Stimulated activated CD8-positive, alpha-beta memory T cell treated with anti-CD3 and anti-CD28 coated beads, Interleukin-2, amount 100 ng/mL, for 48 hours (primary cell): ENCODE data around the gene OR10Z1.

Source experiments
- DNase-seq, 2 donors: peaks; one replicate each; pipeline ENCODE4 v3.0.0-alpha.2; 2020; ENCODE audit warnings: low read depth in 2 of 2

The OR10Z1 gene, protein sequence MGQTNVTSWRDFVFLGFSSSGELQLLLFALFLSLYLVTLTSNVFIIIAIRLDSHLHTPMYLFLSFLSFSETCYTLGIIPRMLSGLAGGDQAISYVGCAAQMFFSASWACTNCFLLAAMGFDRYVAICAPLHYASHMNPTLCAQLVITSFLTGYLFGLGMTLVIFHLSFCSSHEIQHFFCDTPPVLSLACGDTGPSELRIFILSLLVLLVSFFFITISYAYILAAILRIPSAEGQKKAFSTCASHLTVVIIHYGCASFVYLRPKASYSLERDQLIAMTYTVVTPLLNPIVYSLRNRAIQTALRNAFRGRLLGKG

DNA sequence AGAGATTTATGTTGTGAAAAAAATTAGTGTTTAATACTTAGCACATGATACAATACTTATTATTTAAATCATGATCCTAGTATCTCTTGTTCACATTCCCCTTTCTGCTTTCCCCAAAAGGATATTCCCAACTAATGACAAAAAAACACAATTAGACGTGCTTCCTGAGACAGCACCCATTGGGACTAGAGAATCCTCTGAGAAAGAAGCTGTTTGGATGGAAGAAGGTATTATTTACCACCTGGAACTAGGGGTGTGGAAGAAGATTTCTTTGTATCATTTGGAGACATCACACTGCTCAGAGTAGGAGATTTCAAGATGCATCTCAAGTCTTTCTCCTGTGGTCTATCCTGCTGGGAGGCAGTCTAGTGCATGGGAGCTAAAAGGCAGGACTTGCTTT, at the start of gene OR10Z1:
Gene OR10Z1, plus strand, starts transcription at position 301 of the 400 bp plus-strand sequence. CDS start 1,171 bp downstream, outside the sequence.
- no peak for DNase-seq

DNA sequence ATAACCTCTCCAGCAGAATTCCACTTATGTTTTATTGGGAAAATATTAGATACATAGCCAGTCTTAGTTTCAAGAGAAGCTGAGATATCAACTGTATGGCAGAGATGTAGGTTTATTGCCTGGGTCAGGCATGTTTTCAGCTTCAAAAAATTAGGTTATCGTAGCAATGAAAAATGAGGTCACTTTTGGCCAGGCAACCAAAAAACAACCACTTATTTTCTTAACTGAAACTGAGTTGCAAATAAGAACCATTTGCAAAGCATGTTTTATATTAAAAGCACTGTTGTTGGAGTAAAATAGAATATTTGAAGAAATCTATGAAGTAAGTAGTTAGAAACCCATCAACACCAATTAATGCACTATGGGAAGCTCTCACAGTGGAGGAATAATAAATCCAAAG, 45.4 kb upstream of the OR10Z1 start:
- no peak for DNase-seq

DNA sequence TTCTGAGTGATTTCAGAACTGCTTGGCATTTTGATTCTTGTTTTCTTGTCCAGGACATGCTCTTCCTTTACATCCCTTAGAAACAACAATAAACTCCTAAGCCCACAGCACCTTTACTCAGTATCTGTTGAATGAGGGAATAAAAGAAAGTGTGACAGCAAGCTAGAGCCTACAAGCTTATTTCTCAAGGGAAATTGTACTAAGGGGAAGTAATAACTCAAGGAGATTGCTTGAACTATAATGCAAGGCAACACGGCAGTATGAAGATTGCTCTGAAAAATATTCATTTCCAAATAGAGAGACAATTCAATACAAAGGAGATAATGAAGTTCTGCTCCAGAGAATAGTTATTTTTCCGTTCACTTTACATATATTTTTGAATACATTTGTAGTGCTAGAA, 41.2 kb upstream of the OR10Z1 start:
- DNase-seq = no peak

DNA sequence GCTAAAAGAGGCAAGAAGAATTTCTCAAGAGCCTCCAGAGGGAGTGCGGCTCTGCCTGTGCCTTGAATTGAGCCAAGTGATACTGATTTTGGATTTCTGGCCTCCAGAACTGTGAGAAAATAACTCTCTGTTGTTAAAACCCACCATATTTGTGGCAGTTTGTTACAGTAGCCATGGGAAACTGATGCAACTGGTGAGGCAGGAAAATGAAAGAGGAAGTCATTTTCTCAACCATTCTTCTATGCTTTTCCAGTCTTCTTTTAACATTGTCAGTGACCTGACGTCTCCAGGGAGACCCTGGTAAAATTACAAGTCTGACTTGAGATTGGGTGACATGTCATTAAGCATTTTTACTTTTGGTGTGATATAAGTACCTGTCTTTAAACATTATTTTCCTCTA, 40.5 kb upstream of the OR10Z1 start:
- DNase-seq = no peak

DNA sequence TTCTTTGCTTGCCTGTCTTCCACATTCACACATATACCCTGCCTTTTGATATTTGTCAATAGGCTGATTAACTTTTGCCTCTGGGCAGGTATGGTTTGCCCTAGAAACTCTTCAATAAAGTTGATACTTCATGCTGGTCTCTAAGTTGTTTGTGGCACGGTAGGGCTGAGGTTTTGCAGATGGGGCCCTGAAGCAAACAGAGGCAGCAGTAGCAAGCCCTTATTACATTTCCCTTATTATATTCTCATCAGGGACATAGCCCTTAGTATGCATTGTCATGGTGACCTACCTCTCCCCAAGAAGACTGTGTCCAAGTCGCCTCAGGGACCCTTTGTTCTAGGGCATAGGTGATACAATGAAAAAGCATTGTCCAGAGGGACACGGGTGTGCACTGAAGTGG, 34.6 kb upstream of the OR10Z1 start, which contains the start of gene OR6P1:
Gene OR6P1, minus strand, starts transcription at position 101 of the 400 bp plus-strand sequence. CDS start 6,976 bp downstream, outside the sequence.
- no peak for DNase-seq

DNA sequence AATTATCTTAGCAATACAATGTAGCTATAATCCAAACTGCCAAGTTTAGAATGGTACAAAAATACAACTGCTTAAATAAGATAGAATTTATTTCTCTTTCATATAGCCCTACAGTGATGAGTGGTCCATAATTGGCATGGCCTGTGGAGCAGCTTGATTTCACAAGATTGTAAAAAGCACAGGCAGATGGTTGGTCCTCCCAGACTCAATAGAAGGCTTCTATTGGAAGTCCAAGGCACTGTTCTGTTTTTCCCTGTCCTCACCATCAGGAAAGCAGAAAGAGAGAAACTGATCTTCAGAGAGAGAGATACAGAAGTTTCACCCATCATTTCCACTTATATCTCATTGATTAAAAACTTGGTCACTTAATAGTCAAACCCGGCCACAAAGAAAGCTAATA, 32.8 kb upstream of the OR10Z1 start:
- DNase-seq = no peak

DNA sequence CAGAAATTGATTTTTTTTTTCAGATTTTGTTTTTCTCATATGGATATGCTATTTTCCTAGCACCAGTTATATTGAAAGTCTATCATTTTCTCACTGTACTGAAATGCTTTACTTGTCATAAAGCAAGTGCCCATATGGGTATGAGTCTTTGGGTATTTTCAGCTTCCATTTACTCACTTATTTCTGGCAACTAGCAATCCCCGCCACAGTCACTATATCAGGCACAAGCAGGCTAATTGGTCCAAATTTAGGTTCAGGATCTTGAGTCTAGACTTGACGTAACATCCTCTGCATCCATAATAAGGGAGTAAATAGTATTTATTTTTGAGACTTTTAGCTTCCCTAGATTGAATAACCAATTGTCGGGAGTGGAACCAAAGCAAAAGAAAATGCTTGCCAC, 27.5 kb upstream of the OR10Z1 start:
- DNase-seq = no peak

DNA sequence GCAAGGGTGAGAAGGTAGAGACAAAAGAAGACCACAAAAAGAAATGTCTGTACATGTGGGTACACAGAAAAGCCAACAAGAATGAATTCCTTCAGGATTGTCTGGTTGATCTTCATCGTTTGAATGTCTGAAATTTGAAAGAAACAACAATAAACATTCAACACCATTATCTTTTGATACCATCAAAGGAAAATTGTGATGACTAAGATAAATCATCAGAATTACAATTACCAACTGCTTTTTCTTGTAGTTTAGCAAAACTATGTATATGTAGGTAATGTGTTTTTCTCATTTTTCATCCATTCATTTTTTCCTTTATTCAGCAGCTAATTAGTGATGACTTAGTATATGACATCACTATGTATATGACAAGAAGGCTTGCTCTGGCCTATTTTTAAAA, 25.3 kb upstream of the OR10Z1 start, which contains the start of gene OR10X1:
Gene OR10X1, minus strand, starts transcription at position 167 of the 400 bp plus-strand sequence. Its CDS starts 0 bp downstream, at position 167.
- no peak for DNase-seq

DNA sequence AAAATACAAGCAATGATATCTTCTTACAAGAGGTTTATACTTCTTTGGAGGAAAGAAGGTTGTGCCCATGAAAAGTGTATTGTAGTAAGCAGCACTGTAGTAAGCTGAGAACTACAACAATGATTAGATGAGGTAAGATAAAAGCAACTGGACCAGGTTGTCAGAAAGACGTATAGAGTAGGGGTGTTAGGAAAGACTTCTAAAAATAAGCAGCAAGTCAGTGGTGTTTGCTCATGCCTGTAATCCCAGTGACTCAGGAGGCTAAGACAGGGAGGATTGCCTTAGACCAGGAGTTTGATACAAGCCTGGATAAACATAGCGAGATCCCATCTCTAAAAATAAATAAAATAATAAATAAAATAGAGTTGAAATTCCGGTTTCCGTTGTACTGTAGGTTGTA, 21.1 kb upstream of the OR10Z1 start:
- DNase-seq = no peak

DNA sequence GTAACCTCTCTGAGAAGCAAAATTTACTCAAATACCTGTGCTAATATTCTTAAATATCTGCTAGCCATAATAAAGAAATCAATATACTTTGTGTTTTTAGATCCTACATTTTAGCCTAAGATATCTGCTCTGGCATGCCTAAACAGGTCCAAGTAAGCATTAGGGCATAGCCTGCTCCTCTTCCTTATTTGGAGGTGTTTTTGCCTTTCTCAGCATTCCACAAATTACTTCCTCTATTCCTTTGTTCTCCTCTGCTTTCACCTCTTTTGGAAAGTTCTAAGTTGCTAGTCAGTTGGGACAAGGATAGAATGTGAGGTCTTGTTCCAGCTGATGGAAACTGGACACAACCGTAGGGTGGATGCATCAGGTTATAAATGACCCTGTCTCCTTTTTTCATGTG, 18.1 kb upstream of the OR10Z1 start:
- DNase-seq = no peak

DNA sequence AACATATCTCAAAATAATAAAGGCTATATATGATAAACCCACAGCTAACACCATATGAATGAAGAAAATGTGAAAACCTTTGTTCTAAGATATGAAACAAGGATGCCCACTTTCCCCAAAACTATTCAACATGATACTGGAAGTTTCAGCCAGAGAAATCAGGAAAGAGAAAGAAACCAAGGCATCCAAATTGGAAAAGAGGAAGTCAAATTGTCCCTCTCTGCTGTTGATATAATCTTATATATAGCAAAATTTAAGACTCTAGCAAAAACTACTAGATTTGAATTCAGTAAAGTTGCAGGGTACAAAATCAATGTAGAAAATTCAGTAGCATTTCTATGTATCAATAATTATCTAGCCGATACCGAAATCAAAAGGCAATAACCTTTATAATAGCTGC, 4.3 kb upstream of the OR10Z1 start:
- no peak for DNase-seq

DNA sequence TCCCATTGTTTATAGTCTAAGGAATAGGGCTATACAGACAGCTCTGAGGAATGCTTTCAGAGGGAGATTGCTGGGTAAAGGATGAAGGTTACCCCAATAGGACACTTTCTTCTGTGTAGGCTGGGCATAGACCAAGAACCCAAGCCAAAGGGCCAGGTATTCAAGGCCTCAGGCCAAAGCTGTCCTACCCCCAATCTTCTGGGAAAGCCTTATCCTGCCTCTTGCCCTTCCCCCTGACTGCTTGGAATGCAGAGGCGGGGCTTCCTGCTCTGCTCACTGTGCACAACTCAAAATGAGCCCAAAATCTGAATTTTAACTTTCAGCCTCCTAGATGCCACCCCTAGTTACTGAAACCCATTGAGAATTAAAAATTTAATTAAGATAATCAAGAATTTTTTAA, 2.2 kb downstream of the OR10Z1 start:
- DNase-seq = no peak

DNA sequence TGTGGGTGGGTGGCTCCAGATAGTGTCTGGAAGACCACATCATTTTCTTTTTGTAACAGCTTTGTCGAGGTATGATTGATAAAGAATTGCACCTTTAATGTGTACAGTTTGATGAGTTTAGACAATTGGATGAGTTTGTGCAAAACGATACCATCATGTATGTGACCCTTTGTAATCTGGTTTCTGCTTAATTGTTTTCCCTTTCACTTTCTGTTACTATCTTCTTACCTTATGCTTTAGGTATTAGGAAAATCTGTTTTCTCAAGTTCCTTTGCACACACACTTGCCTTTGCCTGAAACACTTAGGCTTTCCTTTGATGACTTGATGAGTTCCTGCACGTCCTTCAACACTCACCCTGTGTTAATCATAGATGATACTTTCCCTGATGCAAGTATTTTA, 6.8 kb downstream of the OR10Z1 start:
- DNase-seq = no peak

DNA sequence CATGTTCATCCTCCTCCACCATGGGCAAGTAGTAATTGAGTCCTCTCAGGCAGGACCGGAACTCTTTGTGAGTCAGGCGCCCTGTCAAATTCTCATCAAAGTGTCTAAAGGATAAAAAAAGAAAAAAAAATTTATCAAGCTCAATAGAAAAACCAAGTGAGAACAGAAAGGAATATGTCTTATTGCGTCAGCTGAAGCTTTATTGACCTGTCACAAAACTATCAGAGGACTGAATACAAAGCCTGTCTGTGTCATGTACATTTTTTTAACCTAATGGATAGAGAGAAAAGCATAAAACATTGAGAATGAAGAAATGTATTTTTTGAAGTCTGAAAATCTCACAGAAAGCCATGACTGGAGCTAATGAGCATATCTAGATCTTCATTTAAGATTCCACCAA, 8.7 kb downstream of the OR10Z1 start:
- no peak for DNase-seq

DNA sequence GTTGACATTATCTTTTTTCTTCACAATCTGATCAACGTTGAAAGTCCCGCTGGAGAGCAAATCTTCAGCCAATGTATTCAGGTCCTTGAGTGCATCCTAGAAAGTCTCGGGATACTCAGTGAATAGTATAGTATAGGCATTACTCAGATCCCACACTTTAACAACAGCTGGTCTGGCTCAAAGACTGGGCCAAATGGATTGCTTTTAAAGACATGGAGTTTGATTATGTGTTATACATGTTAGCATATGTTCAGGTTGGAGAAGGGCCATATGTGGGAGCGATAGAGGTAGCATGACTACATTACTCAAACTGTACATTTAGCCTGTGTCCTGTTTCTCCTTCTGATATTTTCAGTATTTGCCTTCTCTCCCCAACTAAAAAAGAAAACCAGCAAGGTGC, 33.1 kb downstream of the OR10Z1 start:
- no peak for DNase-seq

DNA sequence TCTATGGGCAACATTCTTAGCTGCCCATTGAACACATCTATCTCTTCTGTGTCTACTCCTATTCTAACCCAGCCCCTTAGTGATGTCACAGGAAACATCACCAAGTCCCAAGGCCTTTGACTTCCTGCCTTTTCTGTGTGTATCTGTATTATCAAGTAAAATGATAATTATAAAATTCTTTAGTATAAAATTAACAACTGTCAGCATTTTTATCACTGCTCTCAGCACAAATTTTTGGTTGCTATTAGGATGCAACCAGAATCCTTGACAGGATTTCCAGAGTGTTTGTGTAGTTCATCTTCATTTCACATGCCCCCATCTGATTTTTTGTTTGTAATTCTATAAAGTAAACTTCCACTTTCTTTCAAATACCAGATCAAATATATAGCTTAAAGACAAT, 33.8 kb downstream of the OR10Z1 start:
- DNase-seq = no peak

DNA sequence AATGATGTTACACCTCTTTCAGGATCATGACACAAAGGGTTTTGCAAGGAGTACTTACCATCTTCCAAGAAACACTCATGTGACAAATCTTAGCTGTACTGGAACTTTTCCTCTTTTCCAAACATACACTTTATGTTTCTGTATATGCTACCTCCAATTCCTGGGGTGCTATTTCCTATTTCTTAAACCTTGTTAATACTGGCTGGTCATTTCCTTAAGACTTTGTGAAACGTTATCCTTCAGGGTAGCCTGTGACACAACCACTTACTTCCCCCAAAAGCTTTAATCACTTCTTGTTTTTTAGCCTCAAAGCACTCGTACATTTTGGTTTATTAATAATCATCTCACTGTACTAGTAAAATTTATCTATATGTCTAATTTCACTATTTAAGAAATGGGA, 39.4 kb downstream of the OR10Z1 start:
- DNase-seq = no peak

DNA sequence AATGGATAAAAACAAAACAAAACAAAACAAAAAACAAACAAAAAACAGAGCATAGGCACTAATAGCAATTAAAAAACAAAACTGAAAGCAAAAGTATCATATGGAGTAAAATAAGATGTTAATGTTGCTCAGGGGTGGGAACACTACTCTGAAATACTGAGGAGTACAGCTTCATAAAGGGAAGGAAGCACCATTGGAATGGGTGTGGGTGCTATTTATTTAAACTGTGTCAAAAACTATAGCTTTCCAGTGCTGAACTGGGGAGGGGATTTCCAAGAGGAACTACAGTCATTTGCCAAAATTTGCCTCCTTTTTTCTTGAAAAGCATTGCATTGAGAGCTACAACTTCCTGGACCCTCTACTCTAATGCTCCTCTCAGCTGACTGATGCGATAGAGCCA, 41.4 kb downstream of the OR10Z1 start:
- no peak for DNase-seq

DNA sequence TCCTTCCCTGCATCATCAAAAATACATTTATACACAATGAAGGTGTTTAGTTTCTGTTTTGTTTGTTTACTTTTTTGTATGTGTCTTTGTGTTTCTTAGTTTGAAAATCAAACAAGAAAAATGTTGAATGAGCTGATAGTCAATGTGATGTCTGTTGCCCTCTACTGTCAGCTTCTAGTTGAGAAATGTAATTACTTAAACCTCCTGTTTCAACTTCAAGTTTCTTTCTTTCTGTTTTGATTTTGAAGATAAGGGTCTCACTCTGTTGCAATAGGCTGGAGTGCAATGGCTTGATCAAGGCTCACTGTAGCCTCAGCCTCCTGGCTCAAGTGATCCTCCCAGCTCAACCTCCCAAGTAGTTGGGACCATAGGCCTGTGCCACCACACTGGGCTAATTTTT, 44.0 kb downstream of the OR10Z1 start:
- no peak for DNase-seq

DNA sequence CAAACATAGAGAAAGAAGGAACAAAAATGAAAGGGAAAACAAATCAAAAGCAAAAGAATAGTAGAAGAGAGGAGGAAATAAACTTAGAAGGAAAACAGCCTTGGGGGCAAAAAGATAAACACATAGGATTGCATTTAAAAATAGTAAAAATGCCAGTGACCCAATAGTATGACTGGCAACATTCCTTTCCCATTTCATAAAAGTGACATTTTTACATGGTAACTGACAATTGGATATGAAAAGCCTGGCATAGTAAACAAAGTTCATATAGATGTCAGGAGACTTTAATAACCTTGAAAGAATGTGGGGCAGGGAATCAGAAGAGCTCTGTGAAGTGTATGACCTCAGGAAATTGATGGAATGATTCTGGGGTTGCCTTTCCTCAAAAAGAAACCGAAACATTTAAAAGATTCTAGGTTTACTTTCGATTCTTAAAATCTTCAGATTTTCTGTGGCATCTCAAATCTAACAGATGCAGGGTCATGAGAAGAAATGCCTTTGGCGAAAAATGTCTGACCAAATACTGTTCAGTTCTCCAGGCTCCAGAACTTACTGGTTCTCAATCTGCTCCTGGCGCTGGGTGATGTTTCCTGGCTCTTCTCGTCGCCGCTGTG, 47.8 kb downstream of the OR10Z1 start:
- DNase-seq = no peak

DNA sequence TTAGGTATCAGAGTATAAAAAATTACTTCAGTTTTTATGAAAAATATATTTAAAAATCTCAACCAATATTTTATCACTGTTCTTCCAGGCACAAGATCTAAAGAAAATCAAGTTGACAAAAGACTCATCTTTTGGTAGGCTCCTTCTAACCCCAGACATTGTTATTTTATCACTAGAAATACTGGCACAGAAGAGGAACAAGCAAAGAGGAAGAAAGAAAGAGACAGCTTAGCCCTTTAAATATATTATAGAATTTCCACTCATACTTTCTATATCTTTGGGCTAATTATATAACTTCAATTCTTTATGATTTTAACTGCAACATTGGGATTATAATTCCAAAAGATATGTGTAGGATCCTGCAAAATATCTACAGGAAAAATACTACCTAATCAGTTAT, 49.0 kb downstream of the OR10Z1 start:
- DNase-seq = no peak

DNA sequence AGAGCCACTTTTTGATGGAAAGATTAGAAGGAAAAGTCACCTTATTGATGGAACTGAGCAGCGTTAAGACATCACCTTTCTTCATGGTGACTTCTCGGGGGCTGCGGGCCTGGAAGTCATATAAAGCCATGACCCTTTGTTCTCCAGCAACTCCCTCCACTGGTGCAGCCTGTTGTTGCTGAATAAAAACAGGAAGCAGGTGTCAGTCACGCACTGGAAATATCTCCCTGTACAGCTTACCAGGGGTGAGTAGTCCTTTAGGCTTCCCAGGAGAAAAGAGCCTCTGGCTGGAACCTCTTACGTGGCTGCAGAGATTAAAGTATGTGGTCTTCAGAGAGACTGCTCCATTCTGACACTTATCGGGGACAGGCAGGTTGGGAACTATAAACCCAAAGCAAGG, 49.5 kb downstream of the OR10Z1 start:
- no peak for DNase-seq
